ENCODE measurements around the gene CMTM3. TPM values are rescaled to one million over a fixed set of nuclear protein-coding genes. Genes with fewer than 3 reads are reported as not detected.
"Not testable (repeated sequence)": the region's sequence is repeated elsewhere in the genome, so short reads cannot be mapped to it uniquely, and the experiment has no call there.

Gene CMTM3
- total RNA-seq, 2 donors from 2014 or later, result 4.0 to 7.9 TPM

- H3K27me3 ChIP-seq, result no peaks in the 10 kb centered on the region
- H3K4me1 ChIP-seq, result no peaks in the 10 kb centered on the region
- DNase-seq, result no peak
- intact Hi-C loops (cut with DNase I), result no loop called here
- no peak overlapping the region for H3K4me3 ChIP-seq
- no peaks in the 10 kb centered on the region for H3K9me3 ChIP-seq
- no peak overlapping the region for H3K27ac ChIP-seq
- no peak for TF ChIP-seq CTCF (IDR thresholded peaks at IDR 0.05)
- no peak overlapping the region for H3K9ac ChIP-seq (ENCODE audit: low read depth in 2 of 2, low read length in 2 of 2)
- no peaks in the 10 kb centered on the region for H3K36me3 ChIP-seq
These were observed 40.8 kb upstream of the CMTM3 start for GRCh38 chr16:66563574-66564334.

- H3K9ac ChIP-seq (ENCODE audit: low read depth in 2 of 2, low read length in 2 of 2), result no peak within 1 kb of the TSS
- intact Hi-C loops (cut with DNase I), result no loop called here
- no peak within 1 kb of the TSS for H3K27ac ChIP-seq
- H3K36me3 ChIP-seq, result no peaks in the 10 kb centered on the region
- no peak within 1 kb of the TSS for H3K4me3 ChIP-seq
- H3K9me3 ChIP-seq, result no peaks in the 10 kb centered on the region
- no peaks in the 10 kb centered on the region for H3K4me1 ChIP-seq
- TF ChIP-seq CTCF (IDR thresholded peaks at IDR 0.05), result no peak
- DNase-seq, result no peak
- no peaks in the 10 kb centered on the region for H3K27me3 ChIP-seq
These were observed 38.2 kb upstream of the CMTM3 start, which contains the start of gene CMTM1 for GRCh38 chr16:66566051-66566901. TSS of gene CMTM1 (plus strand) at chr16:66566439. CDS start at chr16:66566514, 75 bp downstream.

- intact Hi-C loops (cut with DNase I), result not testable (repeated sequence)
These were observed 37.2 kb upstream of the CMTM3 start for GRCh38 chr16:66567270-66567669.

GRCh38 chr16:66568355-66568754, 36.1 kb upstream of the CMTM3 start:
- no peak overlapping the region for H3K9ac ChIP-seq (ENCODE audit: low read depth in 2 of 2, low read length in 2 of 2)
- intact Hi-C loops (cut with DNase I), result no loop called here
- no peaks in the 10 kb centered on the region for H3K36me3 ChIP-seq
- H3K9me3 ChIP-seq, result no peaks in the 10 kb centered on the region
- H3K4me1 ChIP-seq, result no peaks in the 10 kb centered on the region
- H3K27ac ChIP-seq, result no peak overlapping the region
- H3K27me3 ChIP-seq, result no peaks in the 10 kb centered on the region
- DNase-seq, result no peak
- TF ChIP-seq CTCF (IDR thresholded peaks at IDR 0.05), result no peak
- no peak overlapping the region for H3K4me3 ChIP-seq

More at GRCh38 chr16:66567270-66567669, 37.2 kb upstream of the CMTM3 start:
- H3K27ac ChIP-seq; H3K9me3 ChIP-seq; H3K36me3 ChIP-seq; H3K4me3 ChIP-seq; H3K9ac ChIP-seq (ENCODE audit: low read depth in 2 of 2, low read length in 2 of 2); DNase-seq; H3K4me1 ChIP-seq; H3K27me3 ChIP-seq: not testable (repeated sequence)

- no peaks in the 10 kb centered on the region for H3K9me3 ChIP-seq
- no peak overlapping the region for H3K9ac ChIP-seq (ENCODE audit: low read depth in 2 of 2, low read length in 2 of 2)
- no peak for DNase-seq
- intact Hi-C loops (cut with DNase I), result no loop called here
- no peak overlapping the region for H3K4me3 ChIP-seq
- no peaks in the 10 kb centered on the region for H3K27me3 ChIP-seq
- no peak for TF ChIP-seq CTCF (IDR thresholded peaks at IDR 0.05)
- H3K4me1 ChIP-seq, result no peaks in the 10 kb centered on the region
- H3K36me3 ChIP-seq, result no peaks in the 10 kb centered on the region
- H3K27ac ChIP-seq, result no peak overlapping the region
These were observed 35.4 kb upstream of the CMTM3 start for GRCh38 chr16:66569131-66569530.

All from colonic mucosa (tissue), 4 donors.